Aortic smooth muscle cell (primary cell): ENCODE measurements around the gene ANGPTL3. TPM values are rescaled to one million over a fixed set of nuclear protein-coding genes. Genes with fewer than 3 reads are reported as not detected.

Experiments
- total RNA-seq: library from RNA; depleted of rRNA; stranded (reverse); fragments of >200 nt; gene quantifications from 2 replicates; pipeline ENCODE4 v1.2.3, GENCODE V29; 2014

The ANGPTL3 gene, protein sequence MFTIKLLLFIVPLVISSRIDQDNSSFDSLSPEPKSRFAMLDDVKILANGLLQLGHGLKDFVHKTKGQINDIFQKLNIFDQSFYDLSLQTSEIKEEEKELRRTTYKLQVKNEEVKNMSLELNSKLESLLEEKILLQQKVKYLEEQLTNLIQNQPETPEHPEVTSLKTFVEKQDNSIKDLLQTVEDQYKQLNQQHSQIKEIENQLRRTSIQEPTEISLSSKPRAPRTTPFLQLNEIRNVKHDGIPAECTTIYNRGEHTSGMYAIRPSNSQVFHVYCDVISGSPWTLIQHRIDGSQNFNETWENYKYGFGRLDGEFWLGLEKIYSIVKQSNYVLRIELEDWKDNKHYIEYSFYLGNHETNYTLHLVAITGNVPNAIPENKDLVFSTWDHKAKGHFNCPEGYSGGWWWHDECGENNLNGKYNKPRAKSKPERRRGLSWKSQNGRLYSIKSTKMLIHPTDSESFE
- total RNA-seq, result not detected in 2 replicates

DNA sequence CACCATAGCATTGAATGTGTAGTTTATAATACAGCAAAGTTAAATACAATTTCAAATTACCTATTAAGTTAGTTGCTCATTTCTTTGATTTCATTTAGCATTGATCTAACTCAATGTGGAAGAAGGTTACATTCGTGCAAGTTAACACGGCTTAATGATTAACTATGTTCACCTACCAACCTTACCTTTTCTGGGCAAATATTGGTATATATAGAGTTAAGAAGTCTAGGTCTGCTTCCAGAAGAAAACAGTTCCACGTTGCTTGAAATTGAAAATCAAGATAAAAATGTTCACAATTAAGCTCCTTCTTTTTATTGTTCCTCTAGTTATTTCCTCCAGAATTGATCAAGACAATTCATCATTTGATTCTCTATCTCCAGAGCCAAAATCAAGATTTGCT lies at the start of gene ANGPTL3:
Gene ANGPTL3 (plus strand): TSS at position 240 of the 400 bp plus-strand sequence. CDS start 47 bp downstream, at position 287.

Other genes with a start within 250 kb of the ANGPTL3 start
- gene USP1, start 160.5 kb upstream of the ANGPTL3 start, total RNA-seq, result 24.9 and 30.3 TPM in 2 replicates
- gene DOCK7, start 90.9 kb downstream of the ANGPTL3 start, total RNA-seq, result 121 and 122 TPM in 2 replicates
- 5.0 and 6.7 TPM in 2 replicates for gene ATG4C, start 186.6 kb downstream of the ANGPTL3 start, total RNA-seq